GM12878 (cell line): ENCODE measurements around the gene EEFSEC. TPM values are rescaled to one million over a fixed set of nuclear protein-coding genes. Genes with fewer than 3 reads are reported as not detected.

Experiments used
- ATAC-seq: fragments of 200-7000 bp; cut with Tn5 transposase; 3 replicates; pipeline ENCODE4 v1.9.1; 2020; ENCODE audit warnings: mild to moderate bottlenecking, moderate library complexity
- BruUV-seq: library from RNA; stranded (reverse); fragments of 400-500 nt; replicated peaks from 2 replicates; lab custom pipeline; 2021; lab: Mats Ljungman, UMichigan
- CTCF ChIA-PET: fragments of 300-600 bp; sonication (Branson Sonifier 250); formaldehyde crosslinking; extraction: SDS; loops from one replicate; lab custom pipeline; 2021; ENCODE audit warnings: inconsistent platforms; lab: Yijun Ruan, JAX
- POLR2A ChIA-PET: fragments of 350-600 bp; formaldehyde crosslinking; extraction: SDS; loops from one replicate; lab custom pipeline; 2021; ENCODE audit warnings: inconsistent platforms; lab: Charles Lee
- RAD21 ChIA-PET: fragments of 300-600 bp; sonication (Branson Sonifier 250); formaldehyde crosslinking; loops from one replicate; lab custom pipeline; 2023; ENCODE audit warnings: antibody characterized with exemption; ENCODE audit not compliant: unreplicated experiment; lab: Charles Lee
- SMC1A ChIA-PET: fragments of 300-600 bp; sonication (Branson Sonifier 250); formaldehyde crosslinking; loops from one replicate; lab custom pipeline; 2023; ENCODE audit not compliant: unreplicated experiment, uncharacterized antibody; lab: Charles Lee
- DNase-seq: peaks from one replicate; pipeline ENCODE4 v3.0.0-alpha.2; 2011; ENCODE audit warnings: low read depth, low spot score
- FAIRE-seq: peaks from 3 replicates; lab custom pipeline; 2011; peaks lifted over from hg19 to GRCh38; lab: Jason Lieb, UNC
- H2AFZ ChIP-seq: 2 replicates; pipeline ENCODE4 v1.6.0; 2011; ENCODE audit warnings: low read depth, low read length, control low read depth; ENCODE audit not compliant: control insufficient read depth
- H3K27ac ChIP-seq: 2 replicates; pipeline ENCODE4 v1.5.1; 2011; ENCODE audit warnings: control low read depth; ENCODE audit not compliant: control insufficient read depth, insufficient read depth
- H3K27me3 ChIP-seq, 2 experiments: replicated peaks in 1 of 2; 2 replicates each; pipeline versions ENCODE4 v1.6.0 to v1.6.1; 2011; ENCODE audit warnings: low read length in 1 of 2; ENCODE audit not compliant: control insufficient read depth in 2 of 2, insufficient read depth in 2 of 2
- H3K36me3 ChIP-seq, 2 experiments: 2 replicates each; pipeline ENCODE4 v1.5.1; 2011; ENCODE audit warnings: low read length in 1 of 2; ENCODE audit not compliant: control insufficient read depth in 2 of 2, insufficient read depth in 2 of 2
- H3K4me1 ChIP-seq: 2 replicates; pipeline ENCODE4 v1.6.1; 2011; ENCODE audit warnings: mild to moderate bottlenecking, low read length, moderate library complexity, mixed read lengths; ENCODE audit not compliant: control insufficient read depth, insufficient read depth
- H3K4me2 ChIP-seq: 2 replicates; pipeline ENCODE4 v1.6.0; 2011; ENCODE audit warnings: control low read depth; ENCODE audit not compliant: control insufficient read depth, insufficient read depth
- H3K4me3 ChIP-seq: fragments of 200-600 bp; sonication (generic); 2 replicates; pipeline ENCODE4 v1.5.1; 2016
- H3K79me2 ChIP-seq: 2 replicates; pipeline ENCODE4 v1.6.0; 2011; ENCODE audit warnings: low read length; ENCODE audit not compliant: control insufficient read depth, insufficient read depth
- H3K9ac ChIP-seq: 2 replicates; pipeline ENCODE4 v1.8.0; 2011; ENCODE audit warnings: low read length, control low read depth, mixed read lengths; ENCODE audit not compliant: control insufficient read depth, insufficient read depth
- H3K9me3 ChIP-seq: replicated peaks from 3 replicates; pipeline ENCODE4 v1.5.1; 2011; ENCODE audit warnings: mild to moderate bottlenecking, low read length; ENCODE audit not compliant: control insufficient read depth, insufficient read depth
- H4K20me1 ChIP-seq: 2 replicates; pipeline ENCODE4 v1.6.0; 2011; ENCODE audit not compliant: control insufficient read depth, insufficient read depth
- BHLHE40 ChIP-seq, 2 experiments: fragments of 450-650 bp in 1 of 2; IDR thresholded peaks; 2 replicates each; pipeline ENCODE4 v1.6.1; 2011 to 2017; ENCODE audit warnings: low read depth in 2 of 2, borderline replicate concordance in 1 of 2, improper control_type of control experiment in 1 of 2, low read length in 1 of 2, mild to moderate bottlenecking in 1 of 2
- GATAD2B ChIP-seq: fragments of 450-650 bp; conservative IDR thresholded peaks from 2 replicates; pipeline ENCODE4 v1.6.1; 2017; ENCODE audit warnings: low read depth, mild to moderate bottlenecking, moderate library complexity
- MAX ChIP-seq: IDR thresholded peaks from 2 replicates; pipeline ENCODE4 v1.6.1; 2012; ENCODE audit warnings: low read depth, low read length, improper control_type of control experiment
- MYC ChIP-seq: IDR thresholded peaks from 2 replicates; pipeline ENCODE4 v1.6.1; 2011; ENCODE audit warnings: mild to moderate bottlenecking, low read length, moderate library complexity, inconsistent platforms; ENCODE audit not compliant: insufficient read depth, insufficient replicate concordance, insufficient read length, severe bottlenecking
- ZSCAN29 ChIP-seq: fragments of 450-650 bp; IDR thresholded peaks from 2 replicates; pipeline ENCODE4 v1.6.1; 2017; ENCODE audit warnings: mild to moderate bottlenecking, moderate library complexity
- WGBS: methylation state at CpG from one replicate; pipeline ENCODE4 v1.1.6; 2016; ENCODE audit warnings: low lambda C conversion rate; ENCODE audit not compliant: insufficient replicate concordance, insufficient coverage; ENCODE audit errors: missing lambda C conversion rate; 5-methylcytosine and 5-hydroxymethylcytosine counted together
- in situ Hi-C: fragments of 300-500 bp; cut with MboI; formaldehyde crosslinking; loops from 9 replicates; pipeline ENCODE4 v1.14.3; 2018; ENCODE audit warnings: mixed read lengths
- intact Hi-C: fragments of 100-400 bp; cut with micrococcal nuclease; formaldehyde crosslinking; loops from one replicate; pipeline ENCODE4 v1.14.2; 2022; ENCODE audit not compliant: unreplicated experiment
- polyA plus RNA-seq, 11 experiments: library from polyadenylated mRNA; depleted of rRNA in 4 of 11; unstranded in 6 of 11; stranded (reverse) in 5 of 11; fragments of >200 nt; fragmentation: Nextera tagmentation in 4 of 11; fragmentation: Illumina TruSeq in 1 of 11; extraction: Ambion mirVana in 4 of 11; extraction: Trizol in 1 of 11; gene quantifications; 1 replicate in 1 of 11; 2 replicates in 10 of 11; pipeline versions ENCODE4 v1.2.1 to v1.2.3, GENCODE V29; 2011 to 2016; ENCODE audit warnings: inconsistent platforms in 2 of 11, missing spikeins in 2 of 11, low read depth in 1 of 11
- total RNA-seq, 4 experiments: library from RNA; depleted of rRNA in 3 of 4; stranded (reverse); fragments of >200 nt in 3 of 4; fragmentation: Illumina TruSeq in 1 of 4; extraction: Trizol in 1 of 4; gene quantifications; 2 replicates each; pipeline versions ENCODE4 v1.2.1 to v1.2.3, GENCODE V29; 2013 to 2021

EEFSEC gene
- total and polyA plus RNA-seq, 10 of the 15 experiments (the other 5 are each of a cell fraction or from before 2014, with no cell fraction given): 0.29 to 29.1 (median 16.1) TPM

GRCh38 chr3:128339491-128340012, 186.3 kb downstream of the EEFSEC start:
- intact Hi-C loops: no loop called here
- TF ChIP-seq MYC (no peak), GATAD2B (no peak), ZSCAN29 (no peak), MAX (no peak), BHLHE40 (IDR thresholded peaks at IDR 0.05; ENCODE audit: borderline replicate concordance in 1 of 2, low read depth in 2 of 2, low read length in 1 of 2) (no peak)
- TF ChIP-seq, all 136 proteins: peak for 0

More at GRCh38 chr3:128339491-128340012, 186.3 kb downstream of the EEFSEC start:
- no peak overlapping the region for H3K4me3 ChIP-seq
- H3K9me3 ChIP-seq: no peaks in the 10 kb centered on the region
- FAIRE-seq (no peak), DNase-seq (no peak), ATAC-seq (no peak)
- RAD21 ChIA-PET: interaction anchor here (0.6 kb wide), 1 partner anchor 274 kb away, joined by 3 read pairs; no protein-coding TSS in a partner anchor
- H3K4me2 ChIP-seq: no peak overlapping the region
- 94% methylated on average over 7 of the region's 7 CpGs for WGBS
- no peak overlapping the region for H2AFZ ChIP-seq
- no peaks in the 10 kb centered on the region for H3K4me1 ChIP-seq
- SMC1A ChIA-PET: no interaction called here
- no peaks in the 10 kb centered on the region for H4K20me1 ChIP-seq
- in situ Hi-C loops: no loop called here
- no peak overlapping the region for H3K9ac ChIP-seq
- H3K79me2 ChIP-seq: no peaks in the 10 kb centered on the region
- CTCF ChIA-PET: no interaction called here
- peaks cover 4 to 7% of the 10 kb centered on the region in 2 experiments; a peak in 2 of 4 replicates for H3K36me3 ChIP-seq
- POLR2A ChIA-PET: no interaction called here
- no TSS peak for BruUV-seq
- no peak overlapping the region for H3K27ac ChIP-seq
- no peaks in the 10 kb centered on the region for H3K27me3 ChIP-seq
